Peyer's patch (tissue), 4 donors: ENCODE measurements around the gene TMEM59L. TPM values are rescaled to one million over a fixed set of nuclear protein-coding genes. Genes with fewer than 3 reads are reported as not detected.

Source experiments
- DNase-seq, 3 donors: peaks; one replicate each; pipeline ENCODE4 v3.0.0-alpha.2; 2017 to 2019
- H3K27ac ChIP-seq, 4 donors: fragments of 200-600 bp; sonication (generic); one replicate each; pipeline ENCODE4 v1.5.1; 2016 to 2019
- H3K27me3 ChIP-seq, 2 donors: fragments of 200-600 bp; sonication (generic); one replicate each; pipeline ENCODE4 v1.5.1; 2019
- H3K36me3 ChIP-seq, 3 donors: fragments of 200-600 bp; sonication (generic); one replicate each; pipeline ENCODE4 v1.5.1; 2016 to 2019
- H3K4me1 ChIP-seq, 4 donors: fragments of 200-600 bp; sonication (generic); one replicate each; pipeline ENCODE4 v1.5.1; 2016 to 2019
- H3K4me3 ChIP-seq, 4 donors: fragments of 200-600 bp; sonication (generic); 1 replicate in 3 of 4; 2 replicates in 1 of 4; pipeline ENCODE4 v1.5.1; 2016 to 2019; ENCODE audit warnings: mild to moderate bottlenecking in 1 of 4
- H3K9me3 ChIP-seq, 4 donors: fragments of 200-600 bp; sonication (generic); one replicate each; pipeline ENCODE4 v1.5.1; 2016 to 2019; ENCODE audit warnings: mild to moderate bottlenecking in 1 of 4
- POLR2A ChIP-seq, 2 donors: fragments of 450-650 bp; IDR thresholded peaks; one replicate each; pipeline ENCODE4 v1.5.1; 2017; ENCODE audit warnings: antibody characterized with exemption in 2 of 2, mild to moderate bottlenecking in 2 of 2, moderate library complexity in 2 of 2
- total RNA-seq, 4 donors: library from RNA; depleted of rRNA; stranded (reverse); fragments of >200 nt; gene quantifications; one replicate each; pipeline ENCODE4 v1.1.0, GENCODE V29; 2016
- TF ChIP-seq, protein P1 (sequence below), 6 experiments: fragments of 450-650 bp in 4 of 6; fragments of 200-600 bp in 2 of 6; sonication (generic) in 1 of 6; IDR thresholded peaks; one replicate each; pipeline ENCODE4 v1.5.1; 2017 to 2019; ENCODE audit warnings: antibody characterized with exemption in 6 of 6, mild to moderate bottlenecking in 3 of 6, moderate library complexity in 1 of 6

The TMEM59L gene
- total RNA-seq, 4 donors from 2014 or later, result 0.70 to 2.0 (median 1.7) TPM; not detected in 1

DNA sequence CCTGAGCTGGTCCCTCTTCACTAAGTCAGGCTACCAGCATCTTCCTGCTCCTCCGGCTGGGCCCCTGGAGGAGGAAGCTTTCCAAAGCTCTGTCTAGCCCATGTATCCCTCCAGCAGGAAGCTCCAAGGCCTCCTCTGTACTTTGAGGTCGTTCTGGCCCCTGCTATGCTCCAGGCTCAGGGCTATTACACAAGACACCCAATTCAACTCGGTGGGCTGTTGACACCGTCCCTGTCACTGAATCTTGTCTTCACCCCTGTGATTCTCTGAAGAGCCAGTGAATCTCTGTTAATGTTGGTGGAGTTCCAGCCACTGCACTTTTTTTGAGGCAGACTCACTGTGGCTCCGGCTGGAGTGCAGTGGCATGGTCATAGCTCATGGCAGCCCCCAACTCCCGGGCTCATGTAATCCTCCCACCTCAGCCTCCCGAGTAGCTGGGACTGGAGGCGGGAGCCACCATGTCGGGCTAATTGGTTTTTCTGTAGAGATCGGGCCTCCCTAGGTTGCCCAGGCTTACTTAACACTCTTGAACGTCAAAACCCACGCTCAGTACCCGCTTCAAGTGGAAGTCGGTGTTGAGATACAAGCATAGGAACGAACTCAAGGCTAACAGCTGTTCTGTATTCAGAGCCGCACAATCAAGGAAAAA lies 24.6 kb upstream of the TMEM59L start:
- Histone ChIP-seq H3K27me3 (no peaks in the 10 kb centered on the region), H3K36me3 (peaks cover 0 to 11% (median 0%) of the 10 kb centered on the region in 3 donors), H3K9me3 (no peaks in the 10 kb centered on the region), H3K4me1 (peaks cover 0 to 14% (median 3%) of the 10 kb centered on the region in 4 donors), H3K27ac (peak overlapping the region; percentile 81 to 90 (median 88)), H3K4me3 (peak overlapping the region; percentile 69 to 93 (median 85))
- TF ChIP-seq, protein P1, sequence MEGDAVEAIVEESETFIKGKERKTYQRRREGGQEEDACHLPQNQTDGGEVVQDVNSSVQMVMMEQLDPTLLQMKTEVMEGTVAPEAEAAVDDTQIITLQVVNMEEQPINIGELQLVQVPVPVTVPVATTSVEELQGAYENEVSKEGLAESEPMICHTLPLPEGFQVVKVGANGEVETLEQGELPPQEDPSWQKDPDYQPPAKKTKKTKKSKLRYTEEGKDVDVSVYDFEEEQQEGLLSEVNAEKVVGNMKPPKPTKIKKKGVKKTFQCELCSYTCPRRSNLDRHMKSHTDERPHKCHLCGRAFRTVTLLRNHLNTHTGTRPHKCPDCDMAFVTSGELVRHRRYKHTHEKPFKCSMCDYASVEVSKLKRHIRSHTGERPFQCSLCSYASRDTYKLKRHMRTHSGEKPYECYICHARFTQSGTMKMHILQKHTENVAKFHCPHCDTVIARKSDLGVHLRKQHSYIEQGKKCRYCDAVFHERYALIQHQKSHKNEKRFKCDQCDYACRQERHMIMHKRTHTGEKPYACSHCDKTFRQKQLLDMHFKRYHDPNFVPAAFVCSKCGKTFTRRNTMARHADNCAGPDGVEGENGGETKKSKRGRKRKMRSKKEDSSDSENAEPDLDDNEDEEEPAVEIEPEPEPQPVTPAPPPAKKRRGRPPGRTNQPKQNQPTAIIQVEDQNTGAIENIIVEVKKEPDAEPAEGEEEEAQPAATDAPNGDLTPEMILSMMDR (IDR thresholded peaks at IDR 0.05), result no peak
- no peak for TF ChIP-seq POLR2A (IDR thresholded peaks at IDR 0.05)
- no peak for DNase-seq

DNA sequence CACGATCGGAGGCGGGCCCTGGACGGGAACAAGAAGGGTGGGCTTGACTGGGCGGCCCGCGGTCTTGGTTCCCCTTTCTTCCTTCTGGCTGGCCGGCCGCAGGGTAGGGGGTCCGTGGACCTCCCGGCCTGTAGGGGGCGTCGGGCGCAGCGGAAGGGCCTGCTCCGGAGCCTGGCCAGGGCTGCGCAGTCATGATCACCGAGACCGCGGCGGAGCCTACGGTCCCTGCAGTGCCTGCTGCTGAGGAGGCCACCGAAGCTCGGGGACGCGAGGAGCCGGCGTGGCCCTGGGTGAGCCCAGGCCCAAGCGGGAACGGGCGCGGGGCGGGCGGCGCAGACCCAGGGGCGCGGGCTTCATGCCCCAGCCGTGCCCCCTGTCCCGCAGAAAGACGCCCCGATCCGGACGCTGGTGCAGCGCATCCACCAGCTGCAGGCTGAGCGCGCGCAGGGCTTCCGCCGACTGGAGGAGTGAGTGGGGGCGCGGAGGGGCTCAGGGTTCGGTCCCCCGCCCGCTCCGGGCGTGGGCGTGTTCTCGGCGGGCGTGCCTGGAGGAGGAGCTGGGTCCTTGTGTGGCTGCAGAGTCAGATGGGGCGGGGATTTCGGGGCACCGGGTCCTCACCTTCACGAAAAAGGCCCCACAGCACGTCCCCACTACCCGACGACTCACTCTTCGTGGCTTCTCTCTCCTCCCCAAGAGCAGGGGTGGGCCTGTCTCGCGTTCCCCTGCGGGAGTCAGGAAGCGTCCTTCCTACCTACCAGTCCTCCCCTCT lies 23.9 kb upstream of the TMEM59L start, which contains the start of gene REX1BD:
Gene REX1BD (plus strand): TSS at position 188 of the 769 bp plus-strand sequence. CDS start 4 bp downstream, at position 192.
- peak; percentile 37 to 38 for TF ChIP-seq POLR2A (IDR thresholded peaks at IDR 0.05)
- TF ChIP-seq, protein P1 (IDR thresholded peaks at IDR 0.05), result peak; percentile 80 to 93 (median 89)
- Histone ChIP-seq H3K9me3 (no peaks in the 10 kb centered on the region), H3K4me1 (peaks cover 0 to 15% (median 3%) of the 10 kb centered on the region in 4 donors), H3K36me3 (peaks cover 0 to 11% (median 0%) of the 10 kb centered on the region in 3 donors), H3K27ac (peak within 1 kb of the TSS; percentile 81 to 90 (median 88)), H3K4me3 (peak within 1 kb of the TSS; percentile 69 to 93 (median 85)), H3K27me3 (no peaks in the 10 kb centered on the region)
- peak; percentile 82 to 92 (median 90) for DNase-seq

DNA sequence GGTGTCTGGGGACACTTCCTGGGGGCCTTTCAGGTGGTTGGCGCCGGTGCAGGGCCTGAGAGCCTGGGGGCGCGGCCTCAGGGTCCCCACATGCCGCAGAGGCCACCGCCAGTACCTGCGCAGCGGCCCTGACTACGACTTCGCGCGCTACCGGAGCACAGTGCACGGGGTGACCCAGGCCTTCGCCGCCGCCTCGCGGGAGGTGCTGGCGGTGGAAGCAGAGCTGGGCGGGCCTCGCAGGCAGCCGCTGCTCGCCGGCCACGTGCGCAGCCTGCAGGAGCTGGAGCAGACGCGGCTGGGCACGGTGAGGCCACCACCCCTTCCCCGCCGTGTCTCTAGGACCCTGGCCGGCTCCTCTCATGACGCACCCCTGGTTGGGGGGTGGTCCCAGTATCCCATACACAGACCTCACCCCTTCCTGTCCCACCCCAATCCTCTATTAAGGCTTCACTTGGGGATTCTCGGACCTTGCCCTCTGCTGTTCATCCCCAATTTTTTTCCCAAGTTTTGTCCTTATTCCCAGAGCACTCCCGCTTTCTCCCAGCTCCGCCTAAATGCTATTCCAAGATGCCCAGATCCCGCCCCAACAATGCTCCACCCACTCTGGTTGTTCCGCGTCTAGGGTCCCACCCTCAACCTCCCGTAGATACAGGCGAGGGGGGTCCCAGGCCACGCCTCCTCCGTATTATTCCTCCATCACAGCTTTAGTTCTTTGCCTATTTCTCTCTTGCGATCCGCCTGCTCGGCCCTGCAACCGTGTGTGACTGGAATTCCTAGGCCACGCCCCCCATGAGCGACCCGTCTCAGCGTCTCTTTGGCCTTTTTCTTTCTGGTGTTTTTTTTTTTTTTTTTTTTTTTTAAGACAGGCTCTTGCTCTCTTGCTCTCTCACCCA lies 23.0 kb upstream of the TMEM59L start:
- peaks cover 0 to 23% (median 6%) of the 10 kb centered on the region in 4 donors for H3K4me1 ChIP-seq
- peak; percentile 53 to 84 (median 83) for DNase-seq
- TF ChIP-seq POLR2A (IDR thresholded peaks at IDR 0.05), result no peak
- TF ChIP-seq, protein P1 (IDR thresholded peaks at IDR 0.05), result peak in 4 of 6 experiments; percentile 11 to 61 (median 56)
- H3K4me3 ChIP-seq, result peak overlapping the region; percentile 69 to 93 (median 85)
- H3K9me3 ChIP-seq, result no peaks in the 10 kb centered on the region
- no peaks in the 10 kb centered on the region for H3K27me3 ChIP-seq
- peak overlapping the region; percentile 81 to 90 (median 88) for H3K27ac ChIP-seq
- H3K36me3 ChIP-seq, result peaks cover 0 to 11% (median 0%) of the 10 kb centered on the region in 3 donors

DNA sequence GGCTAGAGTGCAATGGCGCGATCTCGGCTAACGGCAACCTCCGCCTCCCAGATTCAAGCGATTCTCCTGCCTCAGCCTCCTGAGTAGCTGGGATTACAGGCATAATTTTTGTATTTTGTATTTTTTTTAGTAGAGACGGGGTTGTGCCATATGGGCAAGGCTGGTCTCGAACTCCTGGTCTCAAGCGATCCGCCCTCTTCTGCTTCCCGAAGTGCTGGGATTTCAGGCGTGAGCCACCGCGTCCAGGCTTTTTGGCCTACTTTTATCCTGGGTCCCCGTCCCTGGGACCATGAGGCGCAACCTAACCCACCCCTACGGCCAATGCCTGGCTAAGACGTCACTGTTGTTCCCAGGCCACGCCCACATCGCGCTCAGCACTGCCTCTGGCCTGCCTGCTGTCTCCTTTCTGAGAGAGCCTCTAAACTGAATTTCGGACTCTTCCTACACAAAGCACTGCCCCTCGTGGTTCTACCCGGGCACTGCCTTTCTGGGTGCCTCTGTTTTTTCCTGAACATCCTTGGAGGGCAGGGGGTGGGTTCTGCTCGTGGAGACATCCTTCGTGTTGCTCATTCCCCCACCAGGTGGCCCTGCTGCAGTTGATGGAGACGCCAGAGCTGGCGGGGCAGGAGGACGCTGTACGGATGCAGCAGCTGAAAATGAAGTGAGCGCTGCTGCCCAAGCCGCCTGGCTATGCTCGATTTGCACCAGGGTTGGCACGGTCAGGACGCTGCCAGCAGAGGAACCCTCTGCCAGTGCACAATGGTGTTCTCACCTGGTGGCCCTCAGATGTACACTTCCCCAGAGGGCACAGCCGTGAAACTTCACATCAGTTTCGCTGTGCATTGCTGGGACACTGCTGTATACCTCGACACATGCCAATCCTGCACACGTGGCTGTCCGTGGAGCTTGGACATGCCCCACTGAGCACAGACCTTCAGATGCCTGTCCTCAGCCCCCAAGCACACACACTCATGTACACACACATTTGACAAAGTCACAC lies 22.1 kb upstream of the TMEM59L start:
- peak in 1 of 3 donors; percentile 60 for DNase-seq
- Histone ChIP-seq H3K9me3 (no peaks in the 10 kb centered on the region), H3K27ac (peak overlapping the region in 1 of 4 donors; percentile 88), H3K4me3 (no peak overlapping the region), H3K4me1 (peaks cover 0 to 31% (median 12%) of the 10 kb centered on the region in 4 donors), H3K36me3 (peaks cover 0 to 11% (median 0%) of the 10 kb centered on the region in 3 donors), H3K27me3 (no peaks in the 10 kb centered on the region)
- TF ChIP-seq, protein P1 (IDR thresholded peaks at IDR 0.05), result no peak
- no peak for TF ChIP-seq POLR2A (IDR thresholded peaks at IDR 0.05)
